ENCODE measurements around the gene AKAP7. TPM values are rescaled to one million over a fixed set of nuclear protein-coding genes. Genes with fewer than 3 reads are reported as not detected.

Gene AKAP7
- total RNA-seq, 1 donor from 2014 or later = 4.1 TPM

GRCh38 chr6:131225127-131225526 lies 89.9 kb downstream of the AKAP7 start:
- DNase-seq = no peak
- POLR2A ChIA-PET = no interaction called here
- H3K9me3 Mint-ChIP-seq = no peaks in the 10 kb centered on the region
- CTCF ChIA-PET = no interaction called here
- no peaks in the 10 kb centered on the region for H3K27me3 Mint-ChIP-seq
- ATAC-seq (ENCODE audit: low read depth) = no peak
- H3K36me3 Mint-ChIP-seq (ENCODE audit: low read depth) = peaks cover 13% of the 10 kb centered on the region
- H3K4me3 Mint-ChIP-seq = no peak overlapping the region
- H3K4me1 Mint-ChIP-seq = no peaks in the 10 kb centered on the region
- no peak for TF ChIP-seq CTCF (IDR thresholded peaks at IDR 0.05)
- no peak overlapping the region for H3K27ac Mint-ChIP-seq
- intact Hi-C loops (cut with micrococcal nuclease) = no loop called here

- Mint-ChIP-seq H3K27ac (no peak overlapping the region), H3K4me1 (no peaks in the 10 kb centered on the region), H3K27me3 (no peaks in the 10 kb centered on the region), H3K4me3 (no peak overlapping the region), H3K36me3 (ENCODE audit: low read depth) (peaks cover 9% of the 10 kb centered on the region), H3K9me3 (no peaks in the 10 kb centered on the region)
- intact Hi-C loops (cut with micrococcal nuclease) = no loop called here
- CTCF ChIA-PET = no interaction called here
- ATAC-seq (ENCODE audit: low read depth) (no peak), DNase-seq (no peak)
- TF ChIP-seq CTCF (IDR thresholded peaks at IDR 0.05) = no peak
- POLR2A ChIA-PET = no interaction called here
These were observed 90.7 kb downstream of the AKAP7 start for GRCh38 chr6:131225959-131226358.

- H3K4me1 Mint-ChIP-seq = no peaks in the 10 kb centered on the region
- intact Hi-C loops (cut with micrococcal nuclease) = no loop called here
These were observed 91.3 kb downstream of the AKAP7 start for GRCh38 chr6:131226459-131227157.

DNA sequence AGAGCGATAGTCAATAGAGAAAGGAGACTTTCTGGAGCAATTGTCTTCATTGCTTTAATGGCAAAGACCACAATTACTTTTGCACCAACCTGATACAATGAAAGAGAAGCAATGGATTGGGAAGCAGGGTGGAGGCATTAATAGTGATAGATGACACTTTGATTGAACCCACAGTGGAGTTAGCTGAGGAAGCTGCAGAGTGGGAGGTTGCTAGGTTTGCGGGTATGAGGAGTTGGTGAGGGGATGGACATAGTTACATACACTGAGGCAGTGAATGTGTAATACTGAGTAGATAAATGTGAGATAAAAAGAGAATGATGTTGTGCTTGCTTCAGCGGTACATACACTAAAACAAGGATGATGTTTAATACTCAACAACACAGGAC lies 91.9 kb downstream of the AKAP7 start:
- Mint-ChIP-seq H3K4me1 (no peaks in the 10 kb centered on the region), H3K27me3 (no peaks in the 10 kb centered on the region), H3K36me3 (ENCODE audit: low read depth) (peaks cover 3% of the 10 kb centered on the region), H3K27ac (no peak overlapping the region), H3K9me3 (no peaks in the 10 kb centered on the region), H3K4me3 (no peak overlapping the region)
- DNase-seq (no peak), ATAC-seq (ENCODE audit: low read depth) (no peak)
- TF ChIP-seq CTCF (IDR thresholded peaks at IDR 0.05) = no peak
- ChIA-PET CTCF (no interaction called here), POLR2A (no interaction called here)
- intact Hi-C loops (cut with micrococcal nuclease) = no loop called here

More at GRCh38 chr6:131226459-131227157, 91.3 kb downstream of the AKAP7 start:
- H3K4me3 Mint-ChIP-seq = no peak overlapping the region
- H3K9me3 Mint-ChIP-seq = no peaks in the 10 kb centered on the region
- DNase-seq (no peak), ATAC-seq (ENCODE audit: low read depth) (no peak)
- peaks cover 8% of the 10 kb centered on the region for H3K36me3 Mint-ChIP-seq (ENCODE audit: low read depth)
- POLR2A ChIA-PET = no interaction called here
- H3K27ac Mint-ChIP-seq = no peak overlapping the region
- CTCF ChIA-PET = no interaction called here
- H3K27me3 Mint-ChIP-seq = no peaks in the 10 kb centered on the region
- TF ChIP-seq CTCF (IDR thresholded peaks at IDR 0.05) = no peak

DNA sequence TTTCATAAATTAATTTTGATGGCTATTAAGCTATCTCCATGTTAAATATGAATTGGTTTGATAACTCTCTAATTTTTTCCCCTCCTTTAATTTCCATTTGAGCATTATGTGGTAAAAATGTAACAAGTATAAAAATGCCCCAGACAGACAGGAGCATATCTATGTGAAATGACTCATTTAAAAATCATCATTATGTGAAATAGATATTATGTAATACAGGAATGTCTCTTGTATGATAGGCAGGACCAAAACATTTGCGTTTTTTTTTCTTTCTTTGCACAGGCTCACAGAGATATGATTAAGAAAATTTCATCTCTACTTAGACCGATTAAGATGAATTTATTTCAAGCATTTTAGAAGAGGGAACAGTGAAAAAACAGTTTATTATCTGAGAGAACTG lies 95.8 kb downstream of the AKAP7 start:
- CTCF ChIA-PET = no interaction called here
- Mint-ChIP-seq H3K4me1 (no peaks in the 10 kb centered on the region), H3K27ac (no peak overlapping the region), H3K36me3 (ENCODE audit: low read depth) (peaks cover 3% of the 10 kb centered on the region), H3K27me3 (no peaks in the 10 kb centered on the region), H3K4me3 (no peak overlapping the region), H3K9me3 (no peaks in the 10 kb centered on the region)
- ATAC-seq (ENCODE audit: low read depth) (no peak), DNase-seq (no peak)
- no peak for TF ChIP-seq CTCF (IDR thresholded peaks at IDR 0.05)
- intact Hi-C loops (cut with micrococcal nuclease) = no loop called here
- POLR2A ChIA-PET = no interaction called here

All from activated B cell treated with CpG ODN at 0.5 μM for 24 hours (primary cell).